ENCODE measurements around the gene MED16. TPM values are rescaled to one million over a fixed set of nuclear protein-coding genes. Genes with fewer than 3 reads are reported as not detected.

The MED16 gene
- total RNA-seq, 3 donors from 2014 or later, result 14.9 to 33.1 (median 32.8) TPM

DNA sequence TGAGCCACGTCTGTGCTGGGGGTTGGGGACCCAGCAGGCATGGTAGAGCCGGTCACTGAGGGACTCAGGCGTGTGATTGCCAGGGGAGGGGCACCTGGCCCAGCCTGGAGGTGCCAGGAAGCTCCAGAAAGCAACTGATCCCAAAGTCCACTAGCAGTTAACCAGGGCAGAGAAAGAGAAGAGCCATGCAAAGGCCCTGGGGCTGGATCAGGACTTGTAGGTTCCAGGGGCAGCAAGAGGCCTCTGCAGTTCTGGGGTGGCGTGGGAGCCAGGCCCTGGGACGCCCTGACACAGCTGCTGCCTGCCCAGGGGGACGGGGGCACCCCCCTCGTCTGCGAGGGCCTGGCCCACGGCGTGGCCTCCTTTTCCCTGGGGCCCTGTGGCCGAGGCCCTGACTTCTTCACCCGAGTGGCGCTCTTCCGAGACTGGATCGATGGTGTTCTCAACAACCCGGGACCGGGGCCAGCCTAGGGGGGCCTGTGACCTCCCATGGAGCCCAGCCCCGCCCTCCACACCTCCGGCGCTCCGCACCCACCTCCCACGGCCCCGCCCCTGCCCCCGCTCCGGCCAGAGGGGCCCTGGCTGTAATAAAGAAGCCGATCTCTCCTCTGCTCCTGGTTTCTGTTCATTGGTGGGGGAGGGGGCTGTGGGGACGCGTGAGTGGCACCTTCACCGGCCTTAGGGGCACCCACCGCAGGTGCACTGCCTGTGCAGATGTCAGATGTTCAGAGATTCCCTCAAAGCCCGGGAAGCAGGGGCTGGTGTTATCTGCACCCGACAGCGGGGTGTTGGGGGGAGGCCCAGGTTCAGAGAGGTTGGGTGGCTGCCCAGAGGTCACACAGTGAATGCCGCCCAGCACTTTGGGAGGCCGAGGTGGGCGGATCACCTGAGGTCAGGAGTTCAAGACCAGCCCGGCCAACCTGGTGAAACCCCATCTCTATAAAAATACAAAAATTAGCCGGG, 61.3 kb downstream of the MED16 start:
- intact Hi-C loops (cut with DNase I; ENCODE audit: low total_unique reads), result no loop called here
- Histone ChIP-seq H3K36me3 (no peaks in the 10 kb centered on the region), H3K9me3 (no peaks in the 10 kb centered on the region), H3K4me3 (no peak overlapping the region), H3K27me3 (peaks cover 8 to 43% of the 10 kb centered on the region in 2 donors), H3K27ac (no peak overlapping the region), H3K4me1 (no peaks in the 10 kb centered on the region)
- no peak for DNase-seq (ENCODE audit: low spot score in 2 of 2)
- TF ChIP-seq POLR2AphosphoS5 (IDR thresholded peaks at IDR 0.05) (no peak), POLR2A (IDR thresholded peaks at IDR 0.05) (no peak)
- TF ChIP-seq, protein P1, sequence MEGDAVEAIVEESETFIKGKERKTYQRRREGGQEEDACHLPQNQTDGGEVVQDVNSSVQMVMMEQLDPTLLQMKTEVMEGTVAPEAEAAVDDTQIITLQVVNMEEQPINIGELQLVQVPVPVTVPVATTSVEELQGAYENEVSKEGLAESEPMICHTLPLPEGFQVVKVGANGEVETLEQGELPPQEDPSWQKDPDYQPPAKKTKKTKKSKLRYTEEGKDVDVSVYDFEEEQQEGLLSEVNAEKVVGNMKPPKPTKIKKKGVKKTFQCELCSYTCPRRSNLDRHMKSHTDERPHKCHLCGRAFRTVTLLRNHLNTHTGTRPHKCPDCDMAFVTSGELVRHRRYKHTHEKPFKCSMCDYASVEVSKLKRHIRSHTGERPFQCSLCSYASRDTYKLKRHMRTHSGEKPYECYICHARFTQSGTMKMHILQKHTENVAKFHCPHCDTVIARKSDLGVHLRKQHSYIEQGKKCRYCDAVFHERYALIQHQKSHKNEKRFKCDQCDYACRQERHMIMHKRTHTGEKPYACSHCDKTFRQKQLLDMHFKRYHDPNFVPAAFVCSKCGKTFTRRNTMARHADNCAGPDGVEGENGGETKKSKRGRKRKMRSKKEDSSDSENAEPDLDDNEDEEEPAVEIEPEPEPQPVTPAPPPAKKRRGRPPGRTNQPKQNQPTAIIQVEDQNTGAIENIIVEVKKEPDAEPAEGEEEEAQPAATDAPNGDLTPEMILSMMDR (IDR thresholded peaks at IDR 0.05), result no peak

- no peak for DNase-seq (ENCODE audit: low spot score in 2 of 2)
- TF ChIP-seq POLR2AphosphoS5 (IDR thresholded peaks at IDR 0.05), result no peak
- intact Hi-C loops (cut with DNase I; ENCODE audit: low total_unique reads), result no loop called here
- Histone ChIP-seq H3K27me3 (peaks cover 2 to 28% of the 10 kb centered on the region in 2 donors), H3K4me3 (no peak overlapping the region), H3K27ac (no peak overlapping the region), H3K36me3 (no peaks in the 10 kb centered on the region), H3K9me3 (no peaks in the 10 kb centered on the region), H3K4me1 (no peaks in the 10 kb centered on the region)
Measured at GRCh38 chr19:829129-829758, 63.7 kb downstream of the MED16 start.

- Histone ChIP-seq H3K27me3 (peaks cover 2 to 35% of the 10 kb centered on the region in 2 donors), H3K36me3 (no peaks in the 10 kb centered on the region), H3K4me1 (no peaks in the 10 kb centered on the region), H3K27ac (no peak within 1 kb of the TSS), H3K4me3 (no peak within 1 kb of the TSS), H3K9me3 (no peaks in the 10 kb centered on the region)
- intact Hi-C loops (cut with DNase I; ENCODE audit: low total_unique reads), result no loop called here
- TF ChIP-seq, protein P1 (IDR thresholded peaks at IDR 0.05), result no peak
- TF ChIP-seq POLR2A (IDR thresholded peaks at IDR 0.05), result no peak
- no peak for TF ChIP-seq POLR2AphosphoS5 (IDR thresholded peaks at IDR 0.05)
- DNase-seq (ENCODE audit: low spot score in 2 of 2), result no peak
Measured at GRCh38 chr19:827710-828321, 65.2 kb downstream of the MED16 start, which contains the start of gene AZU1. Gene AZU1 (plus strand): TSS chr19:827837. CDS start chr19:827847, 10 bp downstream.

- intact Hi-C loops (cut with DNase I; ENCODE audit: low total_unique reads), result no loop called here
- Histone ChIP-seq H3K4me3 (no peak overlapping the region), H3K27ac (no peak overlapping the region), H3K4me1 (peaks cover 0 to 3% of the 10 kb centered on the region in 2 donors), H3K36me3 (no peaks in the 10 kb centered on the region), H3K9me3 (no peaks in the 10 kb centered on the region), H3K27me3 (peaks cover 5 to 38% of the 10 kb centered on the region in 2 donors)
- no peak for DNase-seq (ENCODE audit: low spot score in 2 of 2)
- TF ChIP-seq POLR2AphosphoS5 (IDR thresholded peaks at IDR 0.05), result no peak
- TF ChIP-seq, protein P1 (IDR thresholded peaks at IDR 0.05), result no peak
- TF ChIP-seq POLR2A (IDR thresholded peaks at IDR 0.05), result no peak
Measured at GRCh38 chr19:827314-827709, 65.7 kb downstream of the MED16 start.

- no peak overlapping the region for H3K27ac ChIP-seq
- H3K4me3 ChIP-seq, result no peak overlapping the region
- H3K36me3 ChIP-seq, result no peaks in the 10 kb centered on the region
- H3K9me3 ChIP-seq, result no peaks in the 10 kb centered on the region
- TF ChIP-seq POLR2AphosphoS5 (IDR thresholded peaks at IDR 0.05) (no peak), POLR2A (IDR thresholded peaks at IDR 0.05) (no peak)
- TF ChIP-seq, protein P1 (IDR thresholded peaks at IDR 0.05), result no peak
- intact Hi-C loops (cut with DNase I; ENCODE audit: low total_unique reads), result no loop called here
- peaks cover 14 to 37% of the 10 kb centered on the region in 2 donors for H3K27me3 ChIP-seq
- peaks cover 4 to 7% of the 10 kb centered on the region in 2 donors for H3K4me1 ChIP-seq
- DNase-seq (ENCODE audit: low spot score in 2 of 2), result no peak
Measured at GRCh38 chr19:825897-826644, 66.9 kb downstream of the MED16 start.
